ENCODE results near the gene WDR77.

The WDR77 gene

GRCh38 chr1:111448482-111448917 lies 556 bp downstream of the WDR77 start:
- DNase-seq (ENCODE audit: low spot score) = peak; percentile 20
- in situ Hi-C loops (cut with MboI; ENCODE audit: low pct_unique_long_range_greater_than_20kb, low sequenced_read_pairs, unreplicated experiment) = loop anchor here (10.0 kb wide), 1 partner anchor 224 kb away; the partner anchor contains the start of gene CHI3L2
- TF ChIP-seq, protein P1, sequence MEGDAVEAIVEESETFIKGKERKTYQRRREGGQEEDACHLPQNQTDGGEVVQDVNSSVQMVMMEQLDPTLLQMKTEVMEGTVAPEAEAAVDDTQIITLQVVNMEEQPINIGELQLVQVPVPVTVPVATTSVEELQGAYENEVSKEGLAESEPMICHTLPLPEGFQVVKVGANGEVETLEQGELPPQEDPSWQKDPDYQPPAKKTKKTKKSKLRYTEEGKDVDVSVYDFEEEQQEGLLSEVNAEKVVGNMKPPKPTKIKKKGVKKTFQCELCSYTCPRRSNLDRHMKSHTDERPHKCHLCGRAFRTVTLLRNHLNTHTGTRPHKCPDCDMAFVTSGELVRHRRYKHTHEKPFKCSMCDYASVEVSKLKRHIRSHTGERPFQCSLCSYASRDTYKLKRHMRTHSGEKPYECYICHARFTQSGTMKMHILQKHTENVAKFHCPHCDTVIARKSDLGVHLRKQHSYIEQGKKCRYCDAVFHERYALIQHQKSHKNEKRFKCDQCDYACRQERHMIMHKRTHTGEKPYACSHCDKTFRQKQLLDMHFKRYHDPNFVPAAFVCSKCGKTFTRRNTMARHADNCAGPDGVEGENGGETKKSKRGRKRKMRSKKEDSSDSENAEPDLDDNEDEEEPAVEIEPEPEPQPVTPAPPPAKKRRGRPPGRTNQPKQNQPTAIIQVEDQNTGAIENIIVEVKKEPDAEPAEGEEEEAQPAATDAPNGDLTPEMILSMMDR (IDR thresholded peaks at IDR 0.05; ENCODE audit: extremely low read depth, insufficient read depth, missing control alignments) = no peak

DNA sequence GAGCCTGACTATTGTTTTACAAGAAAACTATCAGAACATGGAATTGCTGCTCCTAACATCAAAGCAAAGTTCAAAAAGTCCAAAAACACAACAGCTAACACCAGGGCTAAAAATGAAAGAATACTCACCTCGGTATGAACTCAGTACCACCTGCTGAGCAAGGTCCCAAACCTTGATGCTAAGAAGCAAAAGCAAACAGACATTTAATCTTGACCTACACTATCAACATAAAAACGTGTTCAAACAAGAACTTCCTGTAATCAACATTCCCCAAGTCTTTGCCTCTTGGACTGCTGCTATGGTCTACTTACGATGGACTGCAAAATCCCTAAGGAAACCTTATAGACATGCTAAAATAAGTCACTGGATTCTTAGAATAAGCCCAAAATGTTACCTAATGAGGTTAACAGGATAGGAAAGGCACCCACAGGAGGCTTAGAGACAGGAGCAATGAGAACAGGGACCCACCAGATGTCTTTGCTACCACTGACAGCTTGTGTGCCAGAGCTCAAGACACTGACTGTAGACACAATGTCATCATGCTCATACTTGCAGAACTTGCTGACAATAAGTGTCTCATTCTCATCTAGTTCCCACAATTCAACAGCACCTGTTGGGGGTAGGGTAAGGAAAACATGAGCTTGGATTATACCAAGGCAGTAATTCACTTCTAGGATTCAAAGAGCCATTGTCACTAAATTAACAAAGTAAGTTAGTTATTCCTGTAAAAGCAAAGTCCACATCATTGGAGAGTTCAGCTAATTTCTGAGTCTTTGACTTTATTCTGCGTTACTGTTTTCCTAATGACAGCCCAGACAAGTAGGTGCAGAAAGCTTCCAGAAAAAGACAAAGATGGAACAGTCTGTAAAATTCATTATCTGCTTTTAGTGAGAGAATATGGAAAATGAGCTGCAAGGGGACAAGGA lies 1.8 kb downstream of the WDR77 start:
- TF ChIP-seq, protein P1 (IDR thresholded peaks at IDR 0.05; ENCODE audit: extremely low read depth, insufficient read depth, missing control alignments) = no peak
- in situ Hi-C loops (cut with MboI; ENCODE audit: low pct_unique_long_range_greater_than_20kb, low sequenced_read_pairs, unreplicated experiment) = loop anchor here (10.0 kb wide), 1 partner anchor 222 kb away; the partner anchor contains the start of gene CHI3L2
- no peak for DNase-seq (ENCODE audit: low spot score)

DNA sequence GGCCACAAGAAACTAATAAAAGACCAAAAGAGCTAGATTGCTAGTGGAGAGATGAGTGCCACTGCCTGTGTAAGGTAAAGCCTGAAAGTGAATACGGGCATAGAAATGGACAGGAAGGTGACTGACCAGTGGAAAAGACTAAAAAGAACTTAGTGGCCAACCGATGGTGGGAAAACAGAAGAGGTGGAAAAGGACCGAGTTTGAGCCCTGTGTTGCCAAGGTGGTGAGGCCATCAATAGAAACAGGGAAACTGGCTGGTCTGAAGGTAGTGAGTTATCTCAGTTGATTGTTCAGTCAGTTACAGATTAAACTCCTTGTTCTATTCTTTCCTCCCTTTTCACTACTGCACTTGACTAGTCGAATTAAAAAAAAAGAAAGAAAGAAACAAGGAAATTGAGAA lies 2.5 kb downstream of the WDR77 start:
- DNase-seq (ENCODE audit: low spot score) = no peak
- in situ Hi-C loops (cut with MboI; ENCODE audit: low pct_unique_long_range_greater_than_20kb, low sequenced_read_pairs, unreplicated experiment) = loop anchor here (10.0 kb wide), 1 partner anchor 222 kb away; the partner anchor contains the start of gene CHI3L2
- TF ChIP-seq, protein P1 (IDR thresholded peaks at IDR 0.05; ENCODE audit: extremely low read depth, insufficient read depth, missing control alignments) = no peak

DNA sequence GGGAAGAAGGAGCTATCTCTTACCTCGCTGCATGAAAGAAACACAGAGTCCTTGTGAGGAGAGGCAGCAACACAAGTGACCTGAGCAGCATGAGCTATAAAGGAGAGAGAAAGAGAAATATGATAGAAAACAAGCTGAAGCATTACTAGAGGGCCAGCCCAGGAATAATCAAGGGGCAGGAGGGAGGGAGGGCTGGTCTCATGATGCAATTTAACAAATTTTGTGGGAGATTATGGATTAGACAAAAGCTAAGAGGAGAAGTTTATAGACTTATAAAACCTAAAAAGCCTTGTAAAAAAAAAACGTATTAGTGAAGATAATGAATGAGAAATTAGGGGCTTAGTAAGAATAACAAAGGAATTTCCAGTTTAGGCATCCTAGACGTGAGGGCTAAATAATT lies 5.0 kb downstream of the WDR77 start:
- no peak for DNase-seq (ENCODE audit: low spot score)
- in situ Hi-C loops (cut with MboI; ENCODE audit: low pct_unique_long_range_greater_than_20kb, low sequenced_read_pairs, unreplicated experiment) = loop anchor here (10.0 kb wide), 1 partner anchor 219 kb away; the partner anchor contains the start of gene CHI3L2
- TF ChIP-seq, protein P1 (IDR thresholded peaks at IDR 0.05; ENCODE audit: extremely low read depth, insufficient read depth, missing control alignments) = no peak

- DNase-seq (ENCODE audit: low spot score) = no peak
- TF ChIP-seq, protein P1 (IDR thresholded peaks at IDR 0.05; ENCODE audit: extremely low read depth, insufficient read depth, missing control alignments) = no peak
- in situ Hi-C loops (cut with MboI; ENCODE audit: low pct_unique_long_range_greater_than_20kb, low sequenced_read_pairs, unreplicated experiment) = loop anchor here (10.0 kb wide), 1 partner anchor 218 kb away; the partner anchor contains the start of gene CHI3L2
These were observed 6.6 kb downstream of the WDR77 start for GRCh38 chr1:111442457-111442856.

- TF ChIP-seq, protein P1 (IDR thresholded peaks at IDR 0.05; ENCODE audit: extremely low read depth, insufficient read depth, missing control alignments) = peak; percentile 63
- in situ Hi-C loops (cut with MboI; ENCODE audit: low pct_unique_long_range_greater_than_20kb, low sequenced_read_pairs, unreplicated experiment) = loop anchor here (10.0 kb wide), 1 partner anchor 217 kb away; the partner anchor contains the start of gene CHI3L2
- peak; percentile 21 for DNase-seq (ENCODE audit: low spot score)
These were observed 7.4 kb downstream of the WDR77 start for GRCh38 chr1:111441573-111442192.
